Choroid plexus epithelial cell (primary cell): Measurements from ENCODE around the gene TMEM175.

Source experiments
- DNase-seq: peaks from one replicate; pipeline ENCODE4 v3.0.0-alpha.2; 2010; ENCODE audit warnings: low read depth
- H3K4me3 ChIP-seq: 2 replicates; pipeline ENCODE4 v1.5.1; 2011; ENCODE audit warnings: low read depth, mild to moderate bottlenecking, control low read depth, low read length, moderate library complexity
- CTCF ChIP-seq: conservative IDR thresholded peaks from 2 replicates; pipeline ENCODE4 v1.5.1; 2011; ENCODE audit warnings: low read depth, mild to moderate bottlenecking, control low read depth, inconsistent platforms, low read length, moderate library complexity

TMEM175 gene

GRCh38 chr4:931960-932712 lies at the start of gene TMEM175, which contains the start of gene GAK:
Gene TMEM175, plus strand, starts transcription at chr4:932460. Its CDS starts 15,280 bp downstream, at chr4:947740.
Gene GAK, minus strand, starts transcription at chr4:932316. Its CDS starts 129 bp downstream, at chr4:932187.
- no peak for TF ChIP-seq CTCF
- DNase-seq: peak; percentile 97
- H3K4me3 ChIP-seq: peak within 1 kb of the TSS; percentile 90

- DNase-seq: no peak
- H3K4me3 ChIP-seq: no peak overlapping the region
- TF ChIP-seq CTCF: no peak
These were observed 49.6 kb upstream of the TMEM175 start for GRCh38 chr4:882646-883045.

- H3K4me3 ChIP-seq: no peak overlapping the region
- no peak for TF ChIP-seq CTCF
- DNase-seq: no peak
These were observed 48.7 kb upstream of the TMEM175 start for GRCh38 chr4:883377-884095.

- no peak for TF ChIP-seq CTCF
- no peak for DNase-seq
- H3K4me3 ChIP-seq: no peak overlapping the region
These were observed 48.0 kb upstream of the TMEM175 start for GRCh38 chr4:884259-884658.

GRCh38 chr4:884896-885295 lies 47.4 kb upstream of the TMEM175 start:
- no peak for DNase-seq
- no peak overlapping the region for H3K4me3 ChIP-seq
- no peak for TF ChIP-seq CTCF

GRCh38 chr4:885353-885752 lies 46.9 kb upstream of the TMEM175 start:
- no peak for DNase-seq
- no peak for TF ChIP-seq CTCF
- no peak overlapping the region for H3K4me3 ChIP-seq
